PC-3 (cell line): Measurements from ENCODE around the gene PTMS.

ENCODE experiments used
- EZH2 ChIP-seq: fragments of 300-600 bp; sonication (generic); IDR thresholded peaks from one replicate; pipeline ENCODE4 v1.6.1; 2017; ENCODE audit warnings: antibody characterized with exemption, mild to moderate bottlenecking, low read length; ENCODE audit not compliant: unreplicated experiment
- EZH2phosphoT487 ChIP-seq: fragments of 300-600 bp; sonication (generic); IDR thresholded peaks from 2 replicates; pipeline ENCODE4 v1.6.1; 2018; ENCODE audit warnings: mild to moderate bottlenecking, antibody characterized with exemption, low read length, borderline replicate concordance
- TF ChIP-seq, protein P1 (sequence below): fragments of 300-600 bp; sonication (generic); conservative IDR thresholded peaks from 2 replicates; pipeline ENCODE4 v1.5.1; 2017; ENCODE audit warnings: antibody characterized with exemption, low read depth, mild to moderate bottlenecking, low read length

DNA sequence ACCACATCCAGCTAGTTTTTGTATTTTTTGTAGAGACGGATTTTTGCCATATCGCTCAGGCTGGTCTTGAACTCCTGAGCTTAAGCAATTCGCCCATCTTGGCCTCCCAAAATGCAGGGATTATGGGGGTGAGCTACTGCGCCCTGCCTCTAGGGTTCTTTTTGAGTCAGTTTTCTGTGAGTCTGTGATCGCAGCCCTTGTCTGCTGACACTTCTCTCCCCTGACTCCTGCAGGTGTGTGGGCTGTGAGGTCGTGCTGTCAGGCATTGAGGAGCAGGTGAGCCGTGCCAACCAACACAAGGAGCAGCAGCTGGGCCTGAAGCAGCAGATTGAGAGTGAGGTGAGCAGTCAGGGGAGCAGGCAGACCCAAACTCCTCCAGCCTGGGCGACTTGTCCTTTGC is 36.0 kb upstream of the PTMS start:
- TF ChIP-seq, protein P1, sequence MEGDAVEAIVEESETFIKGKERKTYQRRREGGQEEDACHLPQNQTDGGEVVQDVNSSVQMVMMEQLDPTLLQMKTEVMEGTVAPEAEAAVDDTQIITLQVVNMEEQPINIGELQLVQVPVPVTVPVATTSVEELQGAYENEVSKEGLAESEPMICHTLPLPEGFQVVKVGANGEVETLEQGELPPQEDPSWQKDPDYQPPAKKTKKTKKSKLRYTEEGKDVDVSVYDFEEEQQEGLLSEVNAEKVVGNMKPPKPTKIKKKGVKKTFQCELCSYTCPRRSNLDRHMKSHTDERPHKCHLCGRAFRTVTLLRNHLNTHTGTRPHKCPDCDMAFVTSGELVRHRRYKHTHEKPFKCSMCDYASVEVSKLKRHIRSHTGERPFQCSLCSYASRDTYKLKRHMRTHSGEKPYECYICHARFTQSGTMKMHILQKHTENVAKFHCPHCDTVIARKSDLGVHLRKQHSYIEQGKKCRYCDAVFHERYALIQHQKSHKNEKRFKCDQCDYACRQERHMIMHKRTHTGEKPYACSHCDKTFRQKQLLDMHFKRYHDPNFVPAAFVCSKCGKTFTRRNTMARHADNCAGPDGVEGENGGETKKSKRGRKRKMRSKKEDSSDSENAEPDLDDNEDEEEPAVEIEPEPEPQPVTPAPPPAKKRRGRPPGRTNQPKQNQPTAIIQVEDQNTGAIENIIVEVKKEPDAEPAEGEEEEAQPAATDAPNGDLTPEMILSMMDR = no peak
- no peak for TF ChIP-seq EZH2
- TF ChIP-seq EZH2phosphoT487 = no peak
